Panc1 (cell line): Measurements from ENCODE around the gene FKBP14. TPM values are rescaled to one million over a fixed set of nuclear protein-coding genes. Genes with fewer than 3 reads are reported as not detected.
A peak's percentile ranks its signal among the peaks of the same experiment; 100 is the strongest.

Experiments used
- ATAC-seq: fragments of 200-7000 bp; cut with Tn5 transposase; 2 replicates; pipeline ENCODE4 v1.9.1; 2020; ENCODE audit warnings: mild to moderate bottlenecking, moderate library complexity
- BruUV-seq: library from RNA; stranded (reverse); fragments of 400-500 nt; replicated peaks from 2 replicates; lab custom pipeline; 2021; lab: Mats Ljungman, UMichigan
- CTCF ChIA-PET: fragments of 300-600 bp; sonication (Branson Sonifier 250); formaldehyde crosslinking; loops from one replicate; lab custom pipeline; 2022; ENCODE audit warnings: antibody characterized with exemption; lab: Charles Lee
- POLR2A ChIA-PET: fragments of 300-600 bp; sonication (Branson Sonifier 250); formaldehyde crosslinking; loops from one replicate; lab custom pipeline; 2022; ENCODE audit warnings: antibody characterized with exemption; lab: Charles Lee
- DNase-seq: peaks from one replicate; pipeline ENCODE4 v3.0.0-alpha.2; 2010; ENCODE audit warnings: low read depth, low spot score
- H3K27ac ChIP-seq: 2 replicates; pipeline ENCODE4 v1.5.1; 2011; ENCODE audit warnings: mild to moderate bottlenecking, low read length, inconsistent platforms
- H3K27me3 ChIP-seq: fragments of 200-500 bp; sonication (Bioruptor generic); 2 replicates; pipeline ENCODE4 v1.6.0; 2014; ENCODE audit warnings: low read length, inconsistent platforms; ENCODE audit not compliant: control insufficient read depth, insufficient read depth
- H3K36me3 ChIP-seq: fragments of 200-500 bp; sonication (Bioruptor generic); 2 replicates; pipeline ENCODE4 v1.5.1; 2014; ENCODE audit warnings: inconsistent platforms, mild to moderate bottlenecking, low read length, moderate library complexity; ENCODE audit not compliant: control insufficient read depth, insufficient read depth
- H3K4me1 ChIP-seq: 2 replicates; pipeline ENCODE4 v1.5.1; 2011; ENCODE audit warnings: inconsistent platforms, mild to moderate bottlenecking, low read length, moderate library complexity; ENCODE audit not compliant: control insufficient read depth, insufficient read depth
- H3K4me3 ChIP-seq, 2 experiments: 2 replicates each; pipeline ENCODE4 v1.5.1; 2011 to 2012; ENCODE audit warnings: low read depth in 2 of 2, low read length in 2 of 2, mild to moderate bottlenecking in 2 of 2, inconsistent platforms in 1 of 2, moderate library complexity in 1 of 2
- H3K9me3 ChIP-seq: fragments of 200-500 bp; sonication (Bioruptor generic); 2 replicates; pipeline ENCODE4 v1.5.1; 2014; ENCODE audit warnings: low read depth, mild to moderate bottlenecking, inconsistent platforms, low read length, moderate library complexity; ENCODE audit not compliant: control insufficient read depth, insufficient read depth
- CTCF ChIP-seq: fragments of 450-650 bp; IDR thresholded peaks from 2 replicates; pipeline ENCODE4 v1.5.1; 2017; ENCODE audit warnings: mild to moderate bottlenecking
- POLR2AphosphoS5 ChIP-seq: IDR thresholded peaks from 2 replicates; pipeline ENCODE4 v1.6.1; 2012; ENCODE audit warnings: mild to moderate bottlenecking, low read depth, low read length, moderate library complexity
- SIN3A ChIP-seq: IDR thresholded peaks from 2 replicates; pipeline ENCODE4 v1.6.1; 2012; ENCODE audit warnings: low read depth, mild to moderate bottlenecking, low read length, moderate library complexity, borderline replicate concordance; ENCODE audit not compliant: insufficient read depth
- TCF7L2 ChIP-seq: IDR thresholded peaks from 2 replicates; pipeline ENCODE4 v1.6.1; 2011; ENCODE audit warnings: mild to moderate bottlenecking, low read depth, low read length, inconsistent platforms
- in situ Hi-C: cut with HindIII; loops from 2 replicates; pipeline ENCODE4 v1.10.0; 2016; ENCODE audit warnings: low sequenced_read_pairs, low pct_unique_long_range_greater_than_20kb
- intact Hi-C: fragments of 100-400 bp; cut with micrococcal nuclease; formaldehyde crosslinking; loops from one replicate; pipeline ENCODE4 v1.10.0; 2022; ENCODE audit not compliant: unreplicated experiment
- total RNA-seq: library from RNA; stranded (reverse); gene quantifications from one replicate; pipeline ENCODE4 v1.2.1, GENCODE V29; 2021; ENCODE audit not compliant: unreplicated experiment
- TF ChIP-seq, protein P1 (sequence below), 2 experiments: IDR thresholded peaks; 2 replicates each; pipeline ENCODE4 v1.6.1; 2011 to 2012; ENCODE audit warnings: low read depth in 2 of 2, control low read depth in 1 of 2, low read length in 1 of 2, mild to moderate bottlenecking in 1 of 2, moderate library complexity in 1 of 2; ENCODE audit not compliant: insufficient read depth in 1 of 2

The FKBP14 gene
- total RNA-seq, 1 experiment from 2014 or later: 36.0 TPM

GRCh38 chr7:29980151-29980550 lies 46.4 kb downstream of the FKBP14 start:
- DNase-seq: no peak
- ATAC-seq: no peak
- Histone ChIP-seq H3K4me1 (0 out of 2 replicates have a peak, but pooled peaks cover 5% of the 10 kb centered on the region), H3K27me3 (no peaks in the 10 kb centered on the region), H3K36me3 (no peaks in the 10 kb centered on the region), H3K9me3 (no peaks in the 10 kb centered on the region), H3K4me3 (no peak overlapping the region), H3K27ac (no peak overlapping the region)
- intact Hi-C loops: no loop called here
- CTCF ChIA-PET: no interaction called here
- POLR2A ChIA-PET: interaction anchor here (0.6 kb wide), 2 partner anchors 67 to 831 kb away, joined by 3 to 6 read pairs; no protein-coding TSS in a partner anchor
- TF ChIP-seq SIN3A (no peak), POLR2AphosphoS5 (no peak), TCF7L2 (no peak), CTCF (no peak)
- TF ChIP-seq, protein P1, sequence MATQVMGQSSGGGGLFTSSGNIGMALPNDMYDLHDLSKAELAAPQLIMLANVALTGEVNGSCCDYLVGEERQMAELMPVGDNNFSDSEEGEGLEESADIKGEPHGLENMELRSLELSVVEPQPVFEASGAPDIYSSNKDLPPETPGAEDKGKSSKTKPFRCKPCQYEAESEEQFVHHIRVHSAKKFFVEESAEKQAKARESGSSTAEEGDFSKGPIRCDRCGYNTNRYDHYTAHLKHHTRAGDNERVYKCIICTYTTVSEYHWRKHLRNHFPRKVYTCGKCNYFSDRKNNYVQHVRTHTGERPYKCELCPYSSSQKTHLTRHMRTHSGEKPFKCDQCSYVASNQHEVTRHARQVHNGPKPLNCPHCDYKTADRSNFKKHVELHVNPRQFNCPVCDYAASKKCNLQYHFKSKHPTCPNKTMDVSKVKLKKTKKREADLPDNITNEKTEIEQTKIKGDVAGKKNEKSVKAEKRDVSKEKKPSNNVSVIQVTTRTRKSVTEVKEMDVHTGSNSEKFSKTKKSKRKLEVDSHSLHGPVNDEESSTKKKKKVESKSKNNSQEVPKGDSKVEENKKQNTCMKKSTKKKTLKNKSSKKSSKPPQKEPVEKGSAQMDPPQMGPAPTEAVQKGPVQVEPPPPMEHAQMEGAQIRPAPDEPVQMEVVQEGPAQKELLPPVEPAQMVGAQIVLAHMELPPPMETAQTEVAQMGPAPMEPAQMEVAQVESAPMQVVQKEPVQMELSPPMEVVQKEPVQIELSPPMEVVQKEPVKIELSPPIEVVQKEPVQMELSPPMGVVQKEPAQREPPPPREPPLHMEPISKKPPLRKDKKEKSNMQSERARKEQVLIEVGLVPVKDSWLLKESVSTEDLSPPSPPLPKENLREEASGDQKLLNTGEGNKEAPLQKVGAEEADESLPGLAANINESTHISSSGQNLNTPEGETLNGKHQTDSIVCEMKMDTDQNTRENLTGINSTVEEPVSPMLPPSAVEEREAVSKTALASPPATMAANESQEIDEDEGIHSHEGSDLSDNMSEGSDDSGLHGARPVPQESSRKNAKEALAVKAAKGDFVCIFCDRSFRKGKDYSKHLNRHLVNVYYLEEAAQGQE (IDR thresholded peaks at IDR 0.05; ENCODE audit: insufficient read depth in 1 of 2, low read depth in 2 of 2, low read length in 1 of 2): no peak
- BruUV-seq: TSS peak; percentile 11
- in situ Hi-C loops: no loop called here

- intact Hi-C loops (no loop called here), in situ Hi-C loops (no loop called here)
- ChIA-PET CTCF (interaction anchor here (0.5 to 0.6 kb wide), 2 partner anchors 15 to 246 kb away, joined by 3 to 5 read pairs; no protein-coding TSS in a partner anchor), POLR2A (no interaction called here)
- no TSS peak for BruUV-seq
- H3K36me3 ChIP-seq: no peaks in the 10 kb centered on the region
- no peaks in the 10 kb centered on the region for H3K9me3 ChIP-seq
- no peak for TF ChIP-seq TCF7L2
- peak; percentile 66 for TF ChIP-seq CTCF
- 0 out of 2 replicates have a peak, but pooled peaks cover 5% of the 10 kb centered on the region for H3K4me1 ChIP-seq
- H3K4me3 ChIP-seq: no peak overlapping the region
- peak; percentile 79 for ATAC-seq
- DNase-seq: no peak
- H3K27ac ChIP-seq: no peak overlapping the region
- no peaks in the 10 kb centered on the region for H3K27me3 ChIP-seq
Observed at GRCh38 chr7:29977886-29978651, 48.4 kb downstream of the FKBP14 start.
